ENCODE measurements around the gene HNRNPUL1.

Gene HNRNPUL1

GRCh38 chr19:41318696-41319499 lies 54.7 kb downstream of the HNRNPUL1 start:
- no peak for TF ChIP-seq ZNF274 (IDR thresholded peaks at IDR 0.05; ENCODE audit: low read depth, low read length)
- no peak overlapping the region for H3K4me3 ChIP-seq (ENCODE audit: low read length)

GRCh38 chr19:41319500-41320184 lies 55.5 kb downstream of the HNRNPUL1 start:
- no peak for TF ChIP-seq ZNF274 (IDR thresholded peaks at IDR 0.05; ENCODE audit: low read depth, low read length)
- H3K4me3 ChIP-seq (ENCODE audit: low read length) = no peak overlapping the region

DNA sequence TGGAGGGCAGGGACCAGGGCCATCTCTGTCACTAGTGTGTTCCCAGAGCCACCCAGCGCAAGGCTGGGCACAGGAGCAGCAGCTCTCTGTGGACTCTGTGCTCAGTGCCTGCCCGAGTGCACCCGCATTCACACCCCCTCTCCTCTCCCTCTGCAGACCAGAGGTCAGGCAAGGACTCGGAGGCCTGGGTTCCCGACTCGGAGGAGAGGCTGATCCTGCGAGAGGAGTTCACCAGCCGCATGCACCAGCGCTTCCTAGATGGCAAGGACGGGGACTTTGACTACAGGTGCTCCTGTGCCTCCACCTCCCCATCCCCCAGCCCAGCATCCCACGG lies 56.0 kb downstream of the HNRNPUL1 start:
- H3K4me3 ChIP-seq (ENCODE audit: low read length) = no peak overlapping the region
- no peak for TF ChIP-seq ZNF274 (IDR thresholded peaks at IDR 0.05; ENCODE audit: low read depth, low read length)

GRCh38 chr19:41320568-41320967 lies 56.4 kb downstream of the HNRNPUL1 start:
- H3K4me3 ChIP-seq (ENCODE audit: low read length) = no peak overlapping the region
- no peak for TF ChIP-seq ZNF274 (IDR thresholded peaks at IDR 0.05; ENCODE audit: low read depth, low read length)

DNA sequence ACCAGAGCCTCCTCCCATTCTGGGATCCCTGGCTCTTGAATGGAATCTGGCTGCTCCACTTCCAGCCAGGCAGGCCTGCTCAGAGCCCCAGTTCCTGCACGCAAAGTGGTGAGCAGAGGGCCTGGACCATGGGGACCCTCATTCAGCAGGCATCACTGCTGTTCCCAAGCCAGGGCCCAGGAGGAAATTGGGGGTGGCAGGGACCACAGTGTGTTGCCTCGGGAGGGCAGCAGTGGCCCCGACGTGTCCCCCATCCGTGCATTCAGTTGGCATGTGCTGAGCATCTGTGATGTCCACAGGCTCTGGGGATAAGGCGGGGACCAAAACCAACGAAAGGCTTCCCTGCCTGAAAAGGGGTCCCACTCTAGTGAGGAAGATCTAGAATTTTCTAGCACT lies 57.0 kb downstream of the HNRNPUL1 start:
- H3K4me3 ChIP-seq (ENCODE audit: low read length) = no peak overlapping the region
- no peak for TF ChIP-seq ZNF274 (IDR thresholded peaks at IDR 0.05; ENCODE audit: low read depth, low read length)

DNA sequence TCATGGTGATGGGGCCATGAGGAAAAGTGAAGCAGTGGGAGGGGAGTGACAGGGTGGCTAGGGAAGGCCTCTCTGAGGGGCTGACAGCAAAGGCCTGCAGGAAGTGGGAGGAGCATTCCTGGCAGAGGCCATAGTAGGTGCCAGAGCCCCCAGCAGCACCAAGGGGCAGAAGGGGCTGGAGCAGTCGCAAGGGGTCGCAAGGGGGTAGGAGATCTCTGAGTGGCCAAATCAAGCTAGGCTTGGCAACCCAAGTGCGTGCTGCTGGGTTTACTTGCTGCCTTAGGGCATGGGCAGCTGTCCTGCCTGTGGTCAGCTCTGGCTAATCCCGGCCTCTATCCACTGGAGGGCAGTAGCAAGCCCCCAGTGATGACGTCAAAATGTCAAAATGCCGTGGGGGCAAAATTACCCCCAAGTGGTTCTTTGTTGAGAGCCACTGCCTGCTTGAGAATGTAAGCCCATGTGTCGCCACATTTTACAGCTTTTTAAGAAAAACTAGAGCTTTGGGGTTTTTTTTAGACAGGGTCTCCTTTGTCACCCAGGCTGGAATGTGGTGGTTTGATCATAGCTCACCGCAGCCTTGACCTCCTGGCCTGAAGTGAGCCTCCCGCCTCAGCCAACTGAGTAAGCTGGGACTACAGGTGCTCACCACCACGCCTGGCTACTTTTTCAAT lies 57.6 kb downstream of the HNRNPUL1 start:
- no peak overlapping the region for H3K4me3 ChIP-seq (ENCODE audit: low read length)
- no peak for TF ChIP-seq ZNF274 (IDR thresholded peaks at IDR 0.05; ENCODE audit: low read depth, low read length)

DNA sequence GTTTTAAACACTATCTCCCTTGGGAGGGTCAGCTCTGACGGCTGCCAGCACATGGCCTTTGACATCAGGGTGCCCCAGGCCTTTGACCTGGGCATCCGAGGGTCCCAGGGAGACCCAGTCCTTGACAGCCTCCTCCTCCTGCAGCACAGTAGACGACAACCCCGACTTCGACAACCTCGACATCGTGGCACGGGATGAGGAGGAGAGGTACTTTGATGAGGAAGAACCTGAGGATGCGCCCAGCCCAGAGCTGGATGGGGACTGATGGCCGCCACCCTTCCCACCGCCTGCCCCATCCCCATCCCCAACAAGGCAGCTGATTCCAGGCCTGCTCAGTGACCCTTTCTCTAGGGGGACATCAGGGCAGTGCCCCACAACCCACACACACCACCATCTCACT lies 58.3 kb downstream of the HNRNPUL1 start:
- no peak overlapping the region for H3K4me3 ChIP-seq (ENCODE audit: low read length)
- TF ChIP-seq ZNF274 (IDR thresholded peaks at IDR 0.05; ENCODE audit: low read depth, low read length) = no peak

- H3K4me3 ChIP-seq (ENCODE audit: low read length) = no peak overlapping the region
- TF ChIP-seq ZNF274 (IDR thresholded peaks at IDR 0.05; ENCODE audit: low read depth, low read length) = no peak
These were observed 58.9 kb downstream of the HNRNPUL1 start for GRCh38 chr19:41323023-41323422.

DNA sequence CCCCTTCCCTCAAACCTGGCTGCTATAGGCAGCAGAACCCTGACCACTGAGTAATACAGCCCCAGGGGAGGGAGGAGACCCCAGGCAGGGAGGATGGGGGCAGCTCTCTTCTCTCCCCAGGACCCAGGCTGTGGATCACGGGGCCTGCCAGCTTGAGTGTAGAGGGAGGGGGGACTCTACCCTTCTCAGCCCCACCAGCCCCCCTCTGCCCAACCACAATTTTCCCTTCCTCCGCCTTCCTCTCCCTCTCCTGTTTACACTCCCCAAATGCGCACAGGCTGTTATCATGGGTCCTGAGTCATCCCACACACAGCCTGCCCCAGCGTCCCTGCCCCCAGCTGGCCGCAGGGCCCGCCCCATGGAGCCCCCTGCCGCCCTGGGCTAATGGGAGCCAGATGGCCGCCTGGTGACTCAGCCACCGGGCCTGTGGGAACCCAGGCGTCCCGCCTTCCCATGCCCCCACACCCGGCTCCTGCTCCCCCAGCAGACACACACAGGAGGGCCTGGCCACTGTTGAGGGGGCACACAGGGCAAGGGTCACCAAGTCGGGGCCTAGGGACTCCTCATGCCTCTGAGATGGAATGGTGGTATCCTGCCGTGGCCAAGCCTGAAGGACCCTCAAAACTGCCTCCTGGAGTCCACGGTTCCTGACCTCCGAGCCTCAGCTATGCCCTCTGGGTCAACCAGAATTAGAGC lies 59.4 kb downstream of the HNRNPUL1 start:
- TF ChIP-seq ZNF274 (IDR thresholded peaks at IDR 0.05; ENCODE audit: low read depth, low read length) = no peak
- H3K4me3 ChIP-seq (ENCODE audit: low read length) = no peak overlapping the region

GRCh38 chr19:41324231-41324702 lies 60.1 kb downstream of the HNRNPUL1 start:
- no peak overlapping the region for H3K4me3 ChIP-seq (ENCODE audit: low read length)
- TF ChIP-seq ZNF274 (IDR thresholded peaks at IDR 0.05; ENCODE audit: low read depth, low read length) = no peak

DNA sequence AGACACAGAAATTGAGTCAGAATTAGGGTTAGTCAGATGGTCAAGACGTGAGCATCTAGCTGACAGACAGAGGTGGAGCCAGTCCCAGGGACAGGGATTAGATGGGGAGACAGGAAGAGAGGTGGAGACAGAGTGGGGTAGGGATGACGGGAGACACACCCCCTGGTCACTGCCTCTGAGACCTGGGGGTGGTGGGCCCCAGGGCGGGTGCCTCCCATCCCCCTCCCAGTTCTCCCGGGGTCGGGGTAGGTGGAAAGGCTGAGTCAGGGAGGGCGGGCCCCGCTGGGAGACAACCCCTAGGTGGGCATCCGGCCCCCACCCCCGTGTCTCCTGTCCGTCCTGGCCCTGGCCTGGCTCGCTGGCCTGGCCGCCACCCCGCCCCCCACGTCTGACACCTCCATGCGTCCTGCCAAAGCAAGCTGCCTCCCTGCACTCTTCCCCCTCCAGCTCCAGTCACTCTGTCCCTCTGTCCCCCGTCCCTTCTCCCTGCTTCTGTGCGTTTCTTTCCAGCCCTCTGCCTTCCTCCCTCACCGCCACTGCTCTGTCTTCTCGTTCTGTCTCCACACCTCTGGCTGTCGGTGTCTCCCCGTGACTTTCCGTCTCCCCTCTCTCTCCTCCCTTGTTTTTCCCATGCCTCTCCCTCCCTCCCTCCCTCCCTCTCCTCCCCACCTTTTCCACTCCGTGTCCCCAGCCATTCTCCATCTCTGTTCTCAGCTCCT lies 60.9 kb downstream of the HNRNPUL1 start:
- no peak overlapping the region for H3K4me3 ChIP-seq (ENCODE audit: low read length)
- TF ChIP-seq ZNF274 (IDR thresholded peaks at IDR 0.05; ENCODE audit: low read depth, low read length) = no peak

- TF ChIP-seq ZNF274 (IDR thresholded peaks at IDR 0.05; ENCODE audit: low read depth, low read length) = no peak
- H3K4me3 ChIP-seq (ENCODE audit: low read length) = no peak overlapping the region
These were observed 61.4 kb downstream of the HNRNPUL1 start for GRCh38 chr19:41325640-41325946.

- peak overlapping the region; percentile 74; the same call in 1 of the 2 replicates for H3K4me3 ChIP-seq (ENCODE audit: low read length)
- no peak for TF ChIP-seq ZNF274 (IDR thresholded peaks at IDR 0.05; ENCODE audit: low read depth, low read length)
These were observed 62.0 kb downstream of the HNRNPUL1 start for GRCh38 chr19:41325947-41326706.

All from GM08714 (cell line).